Prostate gland (tissue), 2 donors: Measurements from ENCODE around the gene KANSL3.

Experiments used
- CTCF ChIP-seq, 4 experiments: fragments of 200-600 bp in 2 of 4; fragments of 450-650 bp in 2 of 4; sonication (generic) in 2 of 4; IDR thresholded peaks; 1 replicate in 3 of 4; 2 replicates in 1 of 4; pipeline ENCODE4 v1.5.1; 2016 to 2019; ENCODE audit warnings: antibody characterized with exemption in 4 of 4, mild to moderate bottlenecking in 2 of 4, moderate library complexity in 2 of 4
- POLR2A ChIP-seq: fragments of 450-650 bp; IDR thresholded peaks from one replicate; pipeline ENCODE4 v1.6.1; 2016; ENCODE audit warnings: antibody characterized with exemption, mild to moderate bottlenecking

DNA sequence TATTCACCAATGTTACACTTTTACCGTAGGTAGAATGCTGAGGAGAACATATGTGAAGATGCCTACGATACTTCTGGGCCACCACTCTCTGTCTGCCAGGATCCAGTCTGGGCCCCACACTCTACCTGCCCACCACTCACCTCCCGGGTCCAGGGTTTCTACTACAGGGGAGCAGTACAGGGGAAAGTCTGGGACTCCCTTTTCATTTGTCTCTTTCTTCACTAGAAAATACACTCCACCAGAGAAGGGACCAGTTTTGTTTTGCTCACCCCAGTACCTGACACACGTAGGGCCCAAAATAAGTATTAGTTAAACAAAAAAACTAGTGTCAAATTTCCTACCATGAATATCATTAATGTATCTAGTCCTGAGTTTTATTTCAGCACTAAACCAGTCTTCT lies 21.1 kb downstream of the KANSL3 start:
- TF ChIP-seq POLR2A (no peak), CTCF (IDR thresholded peaks at IDR 0.05) (no peak)
